ENCODE results near the gene DEFB124. TPM values are rescaled to one million over a fixed set of nuclear protein-coding genes. Genes with fewer than 3 reads are reported as not detected.

Gene DEFB124
- total RNA-seq, 4 donors from 2014 or later: not detected

GRCh38 chr20:31415653-31416052, 59.3 kb downstream of the DEFB124 start:
- intact Hi-C loops (cut with DNase I; ENCODE audit: low total_unique reads): no loop called here

More at GRCh38 chr20:31415653-31416052, 59.3 kb downstream of the DEFB124 start:
- DNase-seq (ENCODE audit: low spot score in 2 of 2): no peak
- WGBS, 2 donors: 87 to 91% methylated on average over 2 of the region's 2 CpGs
- TF ChIP-seq POLR2A (IDR thresholded peaks at IDR 0.05) (no peak), CTCF (IDR thresholded peaks at IDR 0.05) (no peak)
- no peak overlapping the region for H3K4me3 ChIP-seq (ENCODE audit: low read depth, poor library complexity, severe bottlenecking)

Other genes starting within 250 kb of the DEFB124 start
- gene DEFB115, start 217.5 kb downstream of the DEFB124 start, total RNA-seq: not detected
- not detected for gene DEFB116, start 166.5 kb downstream of the DEFB124 start, total RNA-seq
- not detected for gene DEFB118, start 106.5 kb downstream of the DEFB124 start, total RNA-seq
- not detected for gene DEFB119, start 84.5 kb downstream of the DEFB124 start, total RNA-seq
- gene DEFB121, start 68.9 kb downstream of the DEFB124 start, total RNA-seq: not detected
- not detected for gene DEFB123, start 34.5 kb downstream of the DEFB124 start, total RNA-seq
- gene REM1, start 161 bp upstream of the DEFB124 start, total RNA-seq: 1 to 10 TPM in 3 of 4 donors, not detected in 1; 1.3 to 4.4 (median 2.9) TPM
- gene HM13, start 39.3 kb upstream of the DEFB124 start, total RNA-seq: 10 to 100 TPM; 35.0 to 51.9 (median 44.2) TPM
- 100 to 1,000 TPM; 237 to 353 (median 301) TPM for gene ID1, start 130.2 kb upstream of the DEFB124 start, total RNA-seq
- gene COX4I2, start 162.8 kb upstream of the DEFB124 start, total RNA-seq: 10 to 100 TPM in 1 of 4 donors, 1 to 10 TPM in 2, under 1 TPM in 1; 0.67 to 19.0 (median 3.3) TPM
- gene BCL2L1, start 247.7 kb upstream of the DEFB124 start, total RNA-seq: 100 to 1,000 TPM; 115 to 152 (median 125) TPM

Measured in lower leg skin (tissue), 4 donors.